ENCODE data around the gene ORC5. TPM values are rescaled to one million over a fixed set of nuclear protein-coding genes. Genes with fewer than 3 reads are reported as not detected.

Gene ORC5
- total RNA-seq, 2 experiments from 2014 or later: 25.2 to 33.1 TPM

DNA sequence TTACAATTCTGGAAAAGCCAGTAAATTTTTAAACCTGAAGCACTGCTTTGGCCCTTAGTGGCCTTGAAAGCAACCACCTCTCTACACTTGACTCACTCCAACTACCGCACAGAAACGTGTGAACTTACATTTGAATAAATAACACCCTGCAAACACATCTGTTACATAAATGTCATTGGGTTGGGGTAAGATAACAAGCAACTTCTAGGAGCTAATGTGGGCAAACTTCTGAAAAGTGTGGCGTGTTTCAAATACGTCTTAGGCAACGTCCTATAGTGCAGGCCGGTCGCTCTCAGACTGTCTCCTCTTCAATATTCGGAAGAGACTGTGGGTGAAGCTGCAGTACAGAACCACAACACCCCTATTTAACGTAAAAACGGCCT lies 474 bp downstream of the ORC5 start:
- peak overlapping the region; percentile 57 for H3K27ac ChIP-seq (ENCODE audit: low read depth, low read length, poor library complexity, severe bottlenecking)
- H2AFZ ChIP-seq (ENCODE audit: low read length): peak overlapping the region; percentile 91
- no peak for TF ChIP-seq EZH2phosphoT487 (IDR thresholded peaks at IDR 0.05; ENCODE audit: borderline replicate concordance, low read depth, low read length)
- TF ChIP-seq, protein P1, sequence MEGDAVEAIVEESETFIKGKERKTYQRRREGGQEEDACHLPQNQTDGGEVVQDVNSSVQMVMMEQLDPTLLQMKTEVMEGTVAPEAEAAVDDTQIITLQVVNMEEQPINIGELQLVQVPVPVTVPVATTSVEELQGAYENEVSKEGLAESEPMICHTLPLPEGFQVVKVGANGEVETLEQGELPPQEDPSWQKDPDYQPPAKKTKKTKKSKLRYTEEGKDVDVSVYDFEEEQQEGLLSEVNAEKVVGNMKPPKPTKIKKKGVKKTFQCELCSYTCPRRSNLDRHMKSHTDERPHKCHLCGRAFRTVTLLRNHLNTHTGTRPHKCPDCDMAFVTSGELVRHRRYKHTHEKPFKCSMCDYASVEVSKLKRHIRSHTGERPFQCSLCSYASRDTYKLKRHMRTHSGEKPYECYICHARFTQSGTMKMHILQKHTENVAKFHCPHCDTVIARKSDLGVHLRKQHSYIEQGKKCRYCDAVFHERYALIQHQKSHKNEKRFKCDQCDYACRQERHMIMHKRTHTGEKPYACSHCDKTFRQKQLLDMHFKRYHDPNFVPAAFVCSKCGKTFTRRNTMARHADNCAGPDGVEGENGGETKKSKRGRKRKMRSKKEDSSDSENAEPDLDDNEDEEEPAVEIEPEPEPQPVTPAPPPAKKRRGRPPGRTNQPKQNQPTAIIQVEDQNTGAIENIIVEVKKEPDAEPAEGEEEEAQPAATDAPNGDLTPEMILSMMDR (conservative IDR thresholded peaks at IDR 0.05; ENCODE audit: low read length): no peak
- CTCF ChIA-PET (ENCODE audit: unreplicated experiment): no interaction called here
- no peaks in the 10 kb centered on the region for H3K9me3 ChIP-seq (ENCODE audit: low read length)
- peak overlapping the region; percentile 98 for H3K4me3 ChIP-seq (ENCODE audit: low read depth, low read length, poor library complexity, severe bottlenecking)
- POLR2A ChIA-PET: no interaction called here
- peak overlapping the region; percentile 74 for H3K4me2 ChIP-seq (ENCODE audit: low read length)
- peaks cover 48% of the 10 kb centered on the region for H3K79me2 ChIP-seq (ENCODE audit: insufficient read depth, low read depth, low read length)
- H3K36me3 ChIP-seq (ENCODE audit: insufficient read depth, low read length): peaks cover 33% of the 10 kb centered on the region
- intact Hi-C loops (cut with micrococcal nuclease; ENCODE audit: unreplicated experiment): no loop called here
- H4K20me1 ChIP-seq (ENCODE audit: insufficient read depth, low read length): no peaks in the 10 kb centered on the region
- peak; percentile 27 for DNase-seq (ENCODE audit: low spot score)
- BruUV-seq (replicated peaks): TSS peak; percentile 86
- H3K4me1 ChIP-seq (ENCODE audit: insufficient read depth, low read length, poor library complexity, severe bottlenecking): peaks cover 21% of the 10 kb centered on the region
- H3K9me2 ChIP-seq (ENCODE audit: insufficient read depth, low read length): no peaks in the 10 kb centered on the region

DNA sequence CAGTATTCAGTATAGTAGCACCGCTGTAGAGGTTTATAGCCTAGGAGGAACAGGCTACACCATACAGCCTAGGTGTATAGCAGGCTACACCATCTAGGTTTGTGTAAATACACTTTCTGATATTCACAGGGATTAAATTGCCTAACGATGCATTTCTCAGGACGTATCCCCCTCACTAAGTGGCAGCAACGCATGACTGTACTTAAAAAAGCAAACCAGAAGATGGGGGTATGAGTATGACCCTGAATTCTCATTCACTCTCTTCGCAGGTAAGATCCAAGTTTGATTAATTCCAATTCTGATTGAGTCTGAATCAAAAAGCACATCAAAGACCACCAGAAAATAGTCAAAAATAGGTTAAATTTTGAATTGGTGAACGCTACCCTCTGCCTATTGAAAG lies 972 bp downstream of the ORC5 start:
- Histone ChIP-seq H3K4me3 (ENCODE audit: low read depth, low read length, poor library complexity, severe bottlenecking) (peak overlapping the region; percentile 98), H2AFZ (ENCODE audit: low read length) (no peak overlapping the region), H3K79me2 (ENCODE audit: insufficient read depth, low read depth, low read length) (peaks cover 52% of the 10 kb centered on the region), H3K9me3 (ENCODE audit: low read length) (no peaks in the 10 kb centered on the region), H3K36me3 (ENCODE audit: insufficient read depth, low read length) (peaks cover 38% of the 10 kb centered on the region), H3K9me2 (ENCODE audit: insufficient read depth, low read length) (no peaks in the 10 kb centered on the region), H3K27ac (ENCODE audit: low read depth, low read length, poor library complexity, severe bottlenecking) (peak overlapping the region; percentile 57), H3K4me2 (ENCODE audit: low read length) (peak overlapping the region; percentile 74), H4K20me1 (ENCODE audit: insufficient read depth, low read length) (no peaks in the 10 kb centered on the region), H3K4me1 (ENCODE audit: insufficient read depth, low read length, poor library complexity, severe bottlenecking) (peaks cover 21% of the 10 kb centered on the region)
- DNase-seq (ENCODE audit: low spot score): peak; percentile 4
- ChIA-PET CTCF (ENCODE audit: unreplicated experiment) (no interaction called here), POLR2A (no interaction called here)
- intact Hi-C loops (cut with micrococcal nuclease; ENCODE audit: unreplicated experiment): no loop called here
- no TSS peak for BruUV-seq (replicated peaks)
- TF ChIP-seq, protein P1 (conservative IDR thresholded peaks at IDR 0.05; ENCODE audit: low read length): no peak
- TF ChIP-seq EZH2phosphoT487 (IDR thresholded peaks at IDR 0.05; ENCODE audit: borderline replicate concordance, low read depth, low read length): no peak

DNA sequence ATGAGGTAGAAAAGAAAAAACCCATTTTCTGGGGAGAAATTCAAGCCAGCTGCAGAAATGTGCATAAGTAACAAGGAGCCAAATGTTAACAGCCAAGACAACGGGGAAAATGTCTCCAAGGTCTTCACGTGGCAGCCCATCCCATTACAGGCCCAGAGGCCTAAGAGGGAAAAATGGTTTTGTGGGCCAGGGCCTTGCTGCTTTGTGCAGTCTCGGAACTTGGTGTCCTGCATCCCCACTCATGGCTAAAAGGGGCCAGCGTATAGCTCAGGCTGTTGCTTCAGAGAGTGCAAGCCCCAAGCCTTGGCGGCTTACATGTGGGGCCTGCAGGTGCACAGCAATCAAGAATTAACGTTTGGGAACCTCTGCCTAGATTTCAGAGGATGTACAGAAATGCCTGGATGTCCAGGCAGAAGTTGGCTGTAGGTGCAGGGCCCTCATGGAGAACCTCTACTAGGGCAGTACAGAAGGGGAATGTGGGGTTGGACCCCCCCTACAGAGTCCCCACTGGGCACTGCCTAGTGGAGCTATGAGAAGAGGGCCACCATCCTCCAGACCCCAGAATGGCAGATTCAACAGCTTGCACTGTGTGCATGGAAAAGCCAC lies 9.0 kb downstream of the ORC5 start:
- Histone ChIP-seq H3K36me3 (ENCODE audit: insufficient read depth, low read length) (peaks cover 98% of the 10 kb centered on the region), H3K9me2 (ENCODE audit: insufficient read depth, low read length) (no peaks in the 10 kb centered on the region), H3K4me2 (ENCODE audit: low read length) (no peak overlapping the region), H3K79me2 (ENCODE audit: insufficient read depth, low read depth, low read length) (peaks cover 12% of the 10 kb centered on the region; the same call in 1 of the 2 replicates), H3K4me1 (ENCODE audit: insufficient read depth, low read length, poor library complexity, severe bottlenecking) (no peaks in the 10 kb centered on the region), H4K20me1 (ENCODE audit: insufficient read depth, low read length) (no peaks in the 10 kb centered on the region), H3K9me3 (ENCODE audit: low read length) (peaks cover 49% of the 10 kb centered on the region), H3K27ac (ENCODE audit: low read depth, low read length, poor library complexity, severe bottlenecking) (no peak overlapping the region), H2AFZ (ENCODE audit: low read length) (no peak overlapping the region), H3K4me3 (ENCODE audit: low read depth, low read length, poor library complexity, severe bottlenecking) (no peak overlapping the region)
- TF ChIP-seq, protein P1 (conservative IDR thresholded peaks at IDR 0.05; ENCODE audit: low read length): no peak
- no peak for TF ChIP-seq EZH2phosphoT487 (IDR thresholded peaks at IDR 0.05; ENCODE audit: borderline replicate concordance, low read depth, low read length)
- intact Hi-C loops (cut with micrococcal nuclease; ENCODE audit: unreplicated experiment): no loop called here
- CTCF ChIA-PET (ENCODE audit: unreplicated experiment): no interaction called here
- POLR2A ChIA-PET: interaction anchor here (0.6 kb wide), 1 partner anchor 1334 kb away, joined by 3 read pairs; no protein-coding TSS in a partner anchor
- no TSS peak for BruUV-seq (replicated peaks)
- peak; percentile 31 for DNase-seq (ENCODE audit: low spot score)

Data from OCI-LY7 (cell line).